HFF-Myc (cell line): ENCODE data around the gene EMD.

Experiments used
- DNase-seq: peaks from one replicate; pipeline ENCODE4 v3.0.0-alpha.2; 2011; ENCODE audit warnings: low read depth; ENCODE audit errors: extremely low read depth
- H3K4me3 ChIP-seq: replicated peaks from 2 replicates; pipeline ENCODE4 v1.5.1; 2011; ENCODE audit warnings: low read depth, mild to moderate bottlenecking, control low read depth, low read length
- TF ChIP-seq, protein P1 (sequence below): IDR thresholded peaks from 2 replicates; pipeline ENCODE4 v1.5.1; 2012; ENCODE audit warnings: mild to moderate bottlenecking, low read depth, low read length, control low read depth; ENCODE audit errors: missing control alignments

The EMD gene

DNA sequence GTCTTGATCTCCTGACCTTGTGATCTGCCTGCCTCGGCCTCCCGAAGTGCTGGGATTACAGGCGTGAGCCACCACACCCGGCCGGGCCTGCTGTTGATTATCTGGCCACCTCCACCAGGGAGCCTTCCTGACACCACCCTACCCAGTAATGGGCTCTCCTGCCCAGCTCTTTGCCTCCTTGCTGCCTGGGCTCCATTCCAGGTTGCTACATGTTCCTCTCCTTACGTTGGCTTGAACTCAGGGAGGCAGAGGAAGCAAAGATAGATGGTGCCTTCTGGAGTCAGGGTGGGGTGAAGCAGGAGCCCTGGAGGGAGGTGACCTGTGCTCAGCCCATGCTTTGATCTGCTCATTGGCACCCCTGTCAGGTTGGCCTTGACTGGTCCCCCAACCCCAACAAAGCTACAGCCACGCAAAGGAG lies 31.0 kb upstream of the EMD start:
- TF ChIP-seq, protein P1, sequence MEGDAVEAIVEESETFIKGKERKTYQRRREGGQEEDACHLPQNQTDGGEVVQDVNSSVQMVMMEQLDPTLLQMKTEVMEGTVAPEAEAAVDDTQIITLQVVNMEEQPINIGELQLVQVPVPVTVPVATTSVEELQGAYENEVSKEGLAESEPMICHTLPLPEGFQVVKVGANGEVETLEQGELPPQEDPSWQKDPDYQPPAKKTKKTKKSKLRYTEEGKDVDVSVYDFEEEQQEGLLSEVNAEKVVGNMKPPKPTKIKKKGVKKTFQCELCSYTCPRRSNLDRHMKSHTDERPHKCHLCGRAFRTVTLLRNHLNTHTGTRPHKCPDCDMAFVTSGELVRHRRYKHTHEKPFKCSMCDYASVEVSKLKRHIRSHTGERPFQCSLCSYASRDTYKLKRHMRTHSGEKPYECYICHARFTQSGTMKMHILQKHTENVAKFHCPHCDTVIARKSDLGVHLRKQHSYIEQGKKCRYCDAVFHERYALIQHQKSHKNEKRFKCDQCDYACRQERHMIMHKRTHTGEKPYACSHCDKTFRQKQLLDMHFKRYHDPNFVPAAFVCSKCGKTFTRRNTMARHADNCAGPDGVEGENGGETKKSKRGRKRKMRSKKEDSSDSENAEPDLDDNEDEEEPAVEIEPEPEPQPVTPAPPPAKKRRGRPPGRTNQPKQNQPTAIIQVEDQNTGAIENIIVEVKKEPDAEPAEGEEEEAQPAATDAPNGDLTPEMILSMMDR, result no peak
- H3K4me3 ChIP-seq, result no peak overlapping the region
- DNase-seq, result no peak

DNA sequence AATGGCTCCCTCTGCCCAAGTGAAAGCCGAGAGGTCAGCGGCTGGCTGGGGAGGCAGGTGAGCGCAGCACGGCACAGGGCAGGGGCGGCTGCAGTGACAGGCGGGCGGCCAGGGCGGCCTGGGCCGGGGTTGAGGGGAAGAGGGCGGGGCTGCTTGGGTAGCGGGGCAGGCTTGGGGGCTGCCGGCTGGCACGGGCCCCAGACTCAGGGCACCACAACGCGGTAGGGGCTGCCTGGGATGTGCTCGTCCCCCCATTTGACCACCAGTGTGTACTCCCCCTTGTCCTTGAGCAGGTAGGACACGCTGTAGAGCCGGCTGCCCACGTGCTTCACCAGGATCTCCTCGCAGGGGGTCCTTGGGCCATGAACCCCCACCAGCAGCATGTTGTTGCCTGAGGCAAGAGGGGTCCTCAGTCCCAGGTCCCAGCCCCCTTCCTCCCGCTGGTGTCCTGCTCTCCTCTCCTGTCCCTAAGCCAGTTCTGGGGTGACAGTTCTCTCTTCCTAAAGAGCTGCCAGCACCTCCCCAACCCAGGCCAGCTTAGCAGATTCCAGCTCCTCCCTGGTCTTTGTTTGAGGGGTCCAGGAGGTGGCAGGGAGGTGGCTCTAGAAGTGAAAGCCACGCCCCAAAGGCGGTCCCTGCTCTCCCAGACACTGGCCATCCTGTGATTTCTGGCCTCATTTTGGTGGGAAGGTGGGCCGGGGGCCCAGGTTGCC lies 30.3 kb upstream of the EMD start:
- DNase-seq, result no peak
- H3K4me3 ChIP-seq, result no peak overlapping the region
- TF ChIP-seq, protein P1, result no peak

DNA sequence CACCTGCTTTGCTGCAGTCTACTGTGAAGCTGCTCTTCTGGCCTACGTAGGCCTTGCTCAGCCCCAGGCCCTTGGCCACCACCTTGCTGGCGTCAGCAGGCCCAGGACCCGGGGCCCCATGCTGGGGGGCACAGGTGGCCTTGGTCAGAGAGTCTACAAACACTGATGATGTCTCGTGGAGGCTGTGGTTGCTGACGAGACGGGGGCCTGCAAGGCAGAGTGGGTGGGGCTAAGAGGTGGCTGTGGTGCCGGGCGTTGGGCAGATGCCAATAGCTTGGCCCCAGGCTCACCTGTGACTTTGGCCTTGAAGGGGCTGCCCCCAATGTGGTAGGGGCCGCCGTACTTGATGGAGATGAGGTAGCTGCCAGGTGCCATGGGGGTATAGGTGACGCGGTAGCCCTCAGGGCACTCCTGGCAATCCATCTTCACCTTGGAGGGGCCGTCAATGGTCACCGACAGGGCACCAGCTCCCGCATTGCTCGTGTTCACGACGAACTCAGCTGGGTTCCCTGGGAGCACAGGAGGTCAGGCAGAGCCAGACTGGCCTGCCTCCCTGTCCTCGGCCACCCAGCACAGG lies 29.6 kb upstream of the EMD start:
- TF ChIP-seq, protein P1, result no peak
- no peak overlapping the region for H3K4me3 ChIP-seq
- DNase-seq, result no peak

DNA sequence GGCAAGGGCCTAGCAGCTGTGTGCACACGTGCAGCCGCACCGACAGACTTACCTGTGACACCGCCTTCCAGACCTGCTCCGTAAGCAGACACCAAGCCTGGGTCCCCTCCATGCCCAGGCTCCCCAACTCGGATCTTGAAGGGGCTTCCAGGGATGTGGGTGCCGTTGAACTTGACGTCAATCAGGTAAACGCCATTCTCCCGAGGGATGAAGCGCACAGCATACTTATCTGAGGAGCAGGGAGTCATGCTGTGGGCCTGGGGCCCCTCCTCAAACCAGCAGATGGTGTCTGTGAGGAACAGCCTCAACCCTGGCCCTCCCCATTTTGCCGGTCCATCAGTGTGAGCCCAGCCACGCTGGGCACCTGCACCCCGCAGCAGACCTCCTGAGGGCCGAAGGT lies 29.1 kb upstream of the EMD start:
- TF ChIP-seq, protein P1, result no peak
- no peak overlapping the region for H3K4me3 ChIP-seq
- no peak for DNase-seq

DNA sequence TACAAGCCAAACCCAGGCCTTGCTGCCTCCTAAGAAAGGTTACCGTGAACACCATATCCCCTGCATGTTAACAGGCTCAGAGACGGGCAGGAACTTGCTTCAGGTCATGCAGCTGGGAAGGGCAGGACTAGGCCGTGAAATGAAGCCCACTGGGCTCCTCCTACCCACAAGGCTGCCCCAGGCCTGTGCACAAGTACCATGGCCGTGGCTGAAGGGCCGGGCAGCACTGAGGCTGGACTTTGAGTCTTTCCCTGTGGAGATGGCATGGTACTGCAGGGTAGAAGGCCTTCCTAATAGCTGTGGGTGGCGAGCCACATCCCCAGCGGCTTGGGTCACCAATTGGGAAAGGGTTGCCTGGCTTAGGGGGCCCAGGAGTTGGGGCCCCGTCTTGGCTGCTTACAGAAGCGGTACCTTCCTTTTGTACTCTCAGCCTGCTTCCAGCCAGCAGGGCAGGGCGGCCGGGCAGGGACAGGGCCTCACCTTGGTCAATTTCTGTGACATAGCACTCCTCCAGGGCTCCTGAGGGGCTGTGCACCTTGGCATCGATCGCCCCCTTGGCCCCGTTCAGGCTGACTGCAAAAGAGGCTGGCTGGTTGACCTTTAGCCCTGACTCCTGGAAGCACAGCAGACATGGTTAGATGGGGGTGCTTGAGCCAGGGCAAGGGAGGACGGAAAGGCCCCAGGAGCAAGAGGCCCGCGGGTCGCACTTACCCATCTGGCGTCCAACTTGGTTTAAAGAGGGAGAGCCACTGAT lies 28.5 kb upstream of the EMD start:
- DNase-seq, result no peak
- TF ChIP-seq, protein P1, result no peak
- H3K4me3 ChIP-seq, result no peak overlapping the region

DNA sequence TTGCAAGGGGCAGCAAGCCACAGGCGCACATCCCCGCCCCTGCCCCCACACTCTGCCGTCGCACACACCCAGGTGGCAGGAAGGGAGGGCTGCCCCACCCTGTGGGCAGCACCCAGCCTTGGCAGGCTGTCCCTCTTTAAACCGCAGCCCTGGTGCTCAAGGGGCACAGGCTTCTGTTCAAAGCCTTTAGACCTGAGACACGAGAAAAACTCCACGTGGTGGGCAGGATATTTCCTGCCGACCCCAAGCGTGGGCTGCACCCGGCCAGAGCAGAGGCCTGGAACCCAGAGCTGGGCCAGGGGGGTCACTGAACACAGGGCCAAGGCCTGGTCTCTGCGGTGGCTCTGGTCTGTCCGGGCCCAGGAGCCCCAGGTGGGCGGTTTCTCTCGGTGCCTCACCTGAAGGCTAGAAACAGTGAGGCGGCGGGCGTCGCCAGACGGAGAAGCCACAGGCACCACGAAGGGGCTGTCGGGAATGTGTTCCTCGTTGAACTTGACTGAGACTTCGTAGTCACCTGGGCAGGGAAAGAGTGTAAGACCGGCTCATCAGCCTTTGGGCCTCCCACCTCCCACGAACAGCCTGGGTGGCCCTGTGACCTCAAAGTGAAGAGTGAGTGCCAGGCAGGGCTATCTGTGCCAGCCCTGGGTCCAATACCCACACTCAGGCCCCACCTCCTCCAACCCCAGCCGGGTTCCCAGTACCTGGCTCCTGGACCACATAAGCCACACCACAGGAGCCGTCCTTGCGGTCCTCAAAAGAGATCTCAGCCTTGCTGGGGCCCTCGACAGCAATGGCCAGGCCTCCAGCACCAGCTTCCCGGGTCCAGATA lies 27.7 kb upstream of the EMD start:
- TF ChIP-seq, protein P1, result no peak

More for the DNA sequence above, 27.7 kb upstream of the EMD start:
- DNase-seq, result no peak
- H3K4me3 ChIP-seq, result no peak overlapping the region
